ENCODE measurements around the gene CHCHD1. TPM values are rescaled to one million over a fixed set of nuclear protein-coding genes. Genes with fewer than 3 reads are reported as not detected.
A peak's percentile ranks its signal among the peaks of the same experiment; 100 is the strongest.

The CHCHD1 gene
- total and polyA plus RNA-seq, 12 donors, result 18.6 to 82.1 (median 22.0) TPM

GRCh38 chr10:73743327-73743904 is 38.4 kb upstream of the CHCHD1 start:
- Histone ChIP-seq H3K27me3 (no peaks in the 10 kb centered on the region), H3K4me3 (peak overlapping the region; percentile 69 to 94 (median 83)), H3K4me1 (peaks cover 15 to 46% (median 36%) of the 10 kb centered on the region in 9 donors), H3K27ac (peak overlapping the region; percentile 83 to 99 (median 92)), H3K36me3 (peaks cover 0 to 50% (median 17%) of the 10 kb centered on the region in 9 donors), H3K9me3 (no peaks in the 10 kb centered on the region)
- 37 to 39% methylated on average over 6 of the region's 6 CpGs for WGBS, 2 donors
- intact Hi-C loops (cut with DNase I), result loop anchor here in 2 of 10 donors (5.0 kb wide), 2 partner anchors 44 to 91 kb away; partner anchors contain the start of gene ZSWIM8 (in 1 of the 2)
- no peak for DNase-seq
- ATAC-seq, result no peak
- no peak for TF ChIP-seq CTCF (IDR thresholded peaks at IDR 0.05)

- intact Hi-C loops (cut with DNase I), result loop anchor here in 2 of 10 donors (1.0 to 5.0 kb wide), 3 partner anchors 28 to 92 kb away; partner anchors contain the start of gene ZSWIM8 (in 1 of the 2)
- peaks cover 15 to 53% (median 43%) of the 10 kb centered on the region in 9 donors for H3K4me1 ChIP-seq
- peak; percentile 93 to 98 (median 97) for ATAC-seq
- H3K4me3 ChIP-seq, result peak within 1 kb of the TSS; percentile 69 to 94 (median 83)
- peak within 1 kb of the TSS; percentile 83 to 99 (median 92) for H3K27ac ChIP-seq
- no peaks in the 10 kb centered on the region for H3K27me3 ChIP-seq
- no peaks in the 10 kb centered on the region for H3K9me3 ChIP-seq
- peak in 2 of 9 donors; percentile 2 to 12 for TF ChIP-seq CTCF (IDR thresholded peaks at IDR 0.05)
- WGBS, 2 donors, result 0% methylated on average over 36 of the region's 36 CpGs
- H3K36me3 ChIP-seq, result peaks cover 0 to 51% (median 23%) of the 10 kb centered on the region in 9 donors
- peak; percentile 97 for DNase-seq
Observed at GRCh38 chr10:73743905-73744663, 37.8 kb upstream of the CHCHD1 start, which contains the start of gene SEC24C. TSS of gene SEC24C (plus strand) at chr10:73744372. CDS start at chr10:73746833, 2,461 bp downstream.

GRCh38 chr10:73744664-73744975 is 37.2 kb upstream of the CHCHD1 start:
- intact Hi-C loops (cut with DNase I), result loop anchor here in 2 of 10 donors (1.0 to 5.0 kb wide), 3 partner anchors 28 to 92 kb away; partner anchors contain the start of gene ZSWIM8 (in 1 of the 2)
- H3K4me1 ChIP-seq, result peaks cover 15 to 58% (median 45%) of the 10 kb centered on the region in 9 donors

More at GRCh38 chr10:73744664-73744975, 37.2 kb upstream of the CHCHD1 start:
- Histone ChIP-seq H3K27ac (peak overlapping the region; percentile 83 to 99 (median 92)), H3K9me3 (no peaks in the 10 kb centered on the region), H3K4me3 (peak overlapping the region; percentile 69 to 94 (median 83)), H3K27me3 (no peaks in the 10 kb centered on the region), H3K36me3 (peaks cover 0 to 51% (median 28%) of the 10 kb centered on the region in 9 donors)
- no peak for DNase-seq
- ATAC-seq, result peak in 7 of 8 donors; percentile 9 to 44 (median 40)
- WGBS, 2 donors, result 0 to 1% methylated on average over 10 of the region's 10 CpGs
- TF ChIP-seq CTCF (IDR thresholded peaks at IDR 0.05), result no peak
